Upper lobe of left lung (tissue), 6 donors: Measurements from ENCODE around the gene BPIFB4. TPM values are rescaled to one million over a fixed set of nuclear protein-coding genes. Genes with fewer than 3 reads are reported as not detected.

Experiments
- ATAC-seq, 2 donors: fragments of 200-7000 bp; cut with Tn5 transposase; one replicate each; pipeline ENCODE4 v1.9.1; 2022; ENCODE audit warnings: mild to moderate bottlenecking in 2 of 2, moderate library complexity in 2 of 2; ENCODE audit not compliant: low FRiP score in 2 of 2
- DNase-seq, 2 donors: peaks; one replicate each; pipeline ENCODE4 v3.0.0-alpha.2; 2019 to 2020
- H3K27ac ChIP-seq, 4 donors: fragments of 200-600 bp; sonication (generic); one replicate each; pipeline ENCODE4 v1.5.1; 2016 to 2019
- H3K27me3 ChIP-seq, 4 donors: fragments of 200-600 bp; sonication (generic); one replicate each; pipeline ENCODE4 v1.5.1; 2017 to 2019
- H3K36me3 ChIP-seq, 4 donors: fragments of 200-600 bp; sonication (generic); one replicate each; pipeline ENCODE4 v1.5.1; 2016 to 2019
- H3K4me1 ChIP-seq, 4 donors: fragments of 200-600 bp; sonication (generic); one replicate each; pipeline ENCODE4 v1.5.1; 2018 to 2019
- H3K4me3 ChIP-seq, 4 donors: fragments of 200-600 bp; sonication (generic); one replicate each; pipeline ENCODE4 v1.5.1; 2017 to 2019; ENCODE audit warnings: mild to moderate bottlenecking in 2 of 4, moderate library complexity in 1 of 4
- H3K9me3 ChIP-seq, 4 donors: fragments of 200-600 bp; sonication (generic); one replicate each; pipeline ENCODE4 v1.5.1; 2018 to 2019
- EP300 ChIP-seq, 4 donors: sonication (generic); formaldehyde crosslinking; IDR thresholded peaks; one replicate each; pipeline ENCODE4 v1.5.1; 2017; ENCODE audit warnings: antibody characterized with exemption in 4 of 4, control low read depth in 2 of 4
- POLR2A ChIP-seq, 4 donors: fragments of 450-650 bp; IDR thresholded peaks; one replicate each; pipeline ENCODE4 v1.5.1; 2016 to 2017; ENCODE audit warnings: antibody characterized with exemption in 4 of 4, mild to moderate bottlenecking in 2 of 4
- POLR2AphosphoS5 ChIP-seq, 2 donors: sonication (generic); formaldehyde crosslinking; IDR thresholded peaks; one replicate each; pipeline ENCODE4 v1.5.1; 2017; ENCODE audit warnings: antibody characterized with exemption in 2 of 2
- WGBS, 2 donors: methylation state at CpG; one replicate each; pipeline ENCODE4 v1.1.5; 2017 to 2018; 5-methylcytosine and 5-hydroxymethylcytosine counted together
- total RNA-seq, 6 donors: library from RNA; depleted of rRNA in 4 of 6; stranded (reverse); fragments of >200 nt in 4 of 6; gene quantifications; one replicate each; pipeline versions ENCODE4 v1.1.0 to v1.2.1, GENCODE V29; 2016 to 2021
- TF ChIP-seq, protein P1 (sequence below), 6 experiments: fragments of 450-650 bp in 4 of 6; fragments of 200-600 bp in 2 of 6; sonication (generic) in 2 of 6; IDR thresholded peaks; one replicate each; pipeline ENCODE4 v1.5.1; 2016 to 2019; ENCODE audit warnings: antibody characterized with exemption in 6 of 6
- donor health status: DM: no; HTN: no; CAD: no; lungs with moderate emphysema.
- donor health status: DM: no; HTN: yes; CAD: no; lungs with severe emphysema.

The BPIFB4 gene
- total RNA-seq, 6 donors from 2014 or later, result not detected

DNA sequence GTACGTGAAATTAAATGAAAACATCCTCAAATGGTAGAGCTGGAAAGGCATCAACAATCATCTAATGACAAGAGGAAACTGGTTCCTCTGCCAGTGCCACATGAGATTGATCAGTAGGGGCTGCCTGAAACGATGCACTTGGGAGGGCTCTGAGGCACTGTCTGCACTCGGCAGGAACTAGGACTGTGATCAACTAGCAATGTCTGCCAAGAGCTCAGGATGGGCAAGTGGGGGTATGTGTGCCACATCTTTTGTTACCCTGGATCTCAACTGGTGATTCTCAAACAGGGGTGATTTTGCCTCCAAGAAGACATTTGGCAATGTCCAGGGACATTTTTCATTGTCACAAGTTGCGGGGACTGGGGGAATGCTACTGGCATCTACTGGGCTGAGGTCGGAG is 46.1 kb upstream of the BPIFB4 start:
- no peak overlapping the region for H3K27ac ChIP-seq
- 66 to 84% methylated on average over 5 of the region's 5 CpGs for WGBS, 2 donors
- no peak for ATAC-seq

GRCh38 chr20:33034115-33034514 is 45.3 kb upstream of the BPIFB4 start:
- no peak for TF ChIP-seq EP300 (IDR thresholded peaks at IDR 0.05)
- no peak for TF ChIP-seq POLR2AphosphoS5 (IDR thresholded peaks at IDR 0.05)
- TF ChIP-seq POLR2A (IDR thresholded peaks at IDR 0.05), result no peak
- TF ChIP-seq, protein P1, sequence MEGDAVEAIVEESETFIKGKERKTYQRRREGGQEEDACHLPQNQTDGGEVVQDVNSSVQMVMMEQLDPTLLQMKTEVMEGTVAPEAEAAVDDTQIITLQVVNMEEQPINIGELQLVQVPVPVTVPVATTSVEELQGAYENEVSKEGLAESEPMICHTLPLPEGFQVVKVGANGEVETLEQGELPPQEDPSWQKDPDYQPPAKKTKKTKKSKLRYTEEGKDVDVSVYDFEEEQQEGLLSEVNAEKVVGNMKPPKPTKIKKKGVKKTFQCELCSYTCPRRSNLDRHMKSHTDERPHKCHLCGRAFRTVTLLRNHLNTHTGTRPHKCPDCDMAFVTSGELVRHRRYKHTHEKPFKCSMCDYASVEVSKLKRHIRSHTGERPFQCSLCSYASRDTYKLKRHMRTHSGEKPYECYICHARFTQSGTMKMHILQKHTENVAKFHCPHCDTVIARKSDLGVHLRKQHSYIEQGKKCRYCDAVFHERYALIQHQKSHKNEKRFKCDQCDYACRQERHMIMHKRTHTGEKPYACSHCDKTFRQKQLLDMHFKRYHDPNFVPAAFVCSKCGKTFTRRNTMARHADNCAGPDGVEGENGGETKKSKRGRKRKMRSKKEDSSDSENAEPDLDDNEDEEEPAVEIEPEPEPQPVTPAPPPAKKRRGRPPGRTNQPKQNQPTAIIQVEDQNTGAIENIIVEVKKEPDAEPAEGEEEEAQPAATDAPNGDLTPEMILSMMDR (IDR thresholded peaks at IDR 0.05), result no peak
- no peaks in the 10 kb centered on the region for H3K4me1 ChIP-seq
- 77 to 88% methylated on average over 5 of the region's 5 CpGs for WGBS, 2 donors
- DNase-seq, result no peak
- no peaks in the 10 kb centered on the region for H3K27me3 ChIP-seq
- no peaks in the 10 kb centered on the region for H3K9me3 ChIP-seq
- no peak overlapping the region for H3K4me3 ChIP-seq
- no peaks in the 10 kb centered on the region for H3K36me3 ChIP-seq
- ATAC-seq, result no peak
- H3K27ac ChIP-seq, result no peak overlapping the region

More for the DNA sequence above, 46.1 kb upstream of the BPIFB4 start:
- DNase-seq, result no peak
- no peak overlapping the region for H3K4me3 ChIP-seq
- H3K27me3 ChIP-seq, result no peaks in the 10 kb centered on the region
- no peaks in the 10 kb centered on the region for H3K9me3 ChIP-seq
- no peaks in the 10 kb centered on the region for H3K4me1 ChIP-seq
- no peaks in the 10 kb centered on the region for H3K36me3 ChIP-seq
- TF ChIP-seq, protein P1 (IDR thresholded peaks at IDR 0.05), result no peak
- TF ChIP-seq POLR2AphosphoS5 (IDR thresholded peaks at IDR 0.05) (no peak), POLR2A (IDR thresholded peaks at IDR 0.05) (no peak), EP300 (IDR thresholded peaks at IDR 0.05) (no peak)

DNA sequence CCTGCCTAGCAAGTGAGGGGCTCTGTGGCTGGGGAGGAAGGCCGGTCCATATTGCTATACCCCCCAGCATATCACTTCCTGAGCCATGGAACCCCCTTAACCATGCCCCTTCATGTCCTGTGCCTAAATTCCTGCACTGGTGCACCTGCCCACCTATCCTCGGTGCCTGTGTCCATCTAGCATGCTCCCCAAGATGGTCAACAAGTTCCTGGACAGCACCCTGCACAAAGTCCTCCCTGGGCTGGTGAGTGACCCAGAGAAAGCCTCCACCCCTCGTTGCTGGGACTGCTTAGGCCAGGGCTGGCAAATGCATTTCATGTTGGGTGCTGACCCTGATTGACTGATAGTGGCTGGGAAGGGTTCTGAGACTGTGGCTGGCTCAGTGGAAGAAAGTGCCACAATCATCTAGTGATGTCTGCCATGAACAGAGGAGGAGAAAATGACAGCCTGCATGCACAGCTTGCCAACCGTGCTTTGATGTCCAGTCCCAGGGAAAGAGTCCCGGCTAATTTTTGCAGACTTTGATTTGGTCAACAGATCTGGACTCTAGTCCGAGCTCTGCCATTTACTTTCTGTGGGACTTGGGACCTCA is 44.4 kb upstream of the BPIFB4 start:
- H3K27ac ChIP-seq, result no peak overlapping the region
- DNase-seq (no peak), ATAC-seq (no peak)
- WGBS, 2 donors, result 76 to 90% methylated on average over 3 to 6 of the region's 6 CpGs
- H3K36me3 ChIP-seq, result no peaks in the 10 kb centered on the region
- TF ChIP-seq, protein P1 (IDR thresholded peaks at IDR 0.05), result no peak
- TF ChIP-seq POLR2A (IDR thresholded peaks at IDR 0.05) (no peak), EP300 (IDR thresholded peaks at IDR 0.05) (no peak), POLR2AphosphoS5 (IDR thresholded peaks at IDR 0.05) (no peak)
- no peaks in the 10 kb centered on the region for H3K9me3 ChIP-seq
- no peaks in the 10 kb centered on the region for H3K4me1 ChIP-seq
- H3K27me3 ChIP-seq, result no peaks in the 10 kb centered on the region
- H3K4me3 ChIP-seq, result no peak overlapping the region

DNA sequence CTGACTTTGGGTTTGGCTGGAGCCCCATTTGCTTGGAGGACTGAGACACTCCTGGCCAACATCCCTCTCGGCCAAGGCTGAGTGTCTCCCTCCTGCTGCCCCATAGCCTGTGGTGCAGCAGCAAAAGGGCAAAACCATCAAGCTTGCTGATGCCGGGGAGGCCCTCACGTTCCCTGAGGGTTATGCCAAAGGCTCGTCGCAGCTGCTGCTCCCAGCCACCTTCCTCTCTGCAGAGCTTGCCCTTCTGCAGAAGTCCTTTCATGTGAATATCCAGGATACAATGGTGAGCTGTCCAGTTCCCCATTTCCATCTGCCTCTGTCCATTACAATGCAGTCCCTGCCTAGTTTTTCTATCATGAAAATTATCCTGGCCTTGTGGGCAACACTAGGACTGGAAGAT is 42.0 kb upstream of the BPIFB4 start:
- no peaks in the 10 kb centered on the region for H3K27me3 ChIP-seq
- no peaks in the 10 kb centered on the region for H3K4me1 ChIP-seq
- no peak overlapping the region for H3K4me3 ChIP-seq
- no peak for DNase-seq
- no peak overlapping the region for H3K27ac ChIP-seq
- H3K9me3 ChIP-seq, result no peaks in the 10 kb centered on the region
- WGBS, 2 donors, result 58 to 67% methylated on average over 4 to 5 of the region's 5 CpGs
- no peak for ATAC-seq
- TF ChIP-seq, protein P1 (IDR thresholded peaks at IDR 0.05), result no peak
- TF ChIP-seq EP300 (IDR thresholded peaks at IDR 0.05), result no peak
- no peak for TF ChIP-seq POLR2AphosphoS5 (IDR thresholded peaks at IDR 0.05)
- H3K36me3 ChIP-seq, result no peaks in the 10 kb centered on the region

GRCh38 chr20:33038243-33038642 is 41.2 kb upstream of the BPIFB4 start:
- TF ChIP-seq EP300 (IDR thresholded peaks at IDR 0.05) (no peak), POLR2A (IDR thresholded peaks at IDR 0.05) (no peak), POLR2AphosphoS5 (IDR thresholded peaks at IDR 0.05) (no peak)
- TF ChIP-seq, protein P1 (IDR thresholded peaks at IDR 0.05), result no peak
- Histone ChIP-seq H3K4me3 (no peak overlapping the region), H3K27me3 (no peaks in the 10 kb centered on the region), H3K36me3 (no peaks in the 10 kb centered on the region), H3K4me1 (no peaks in the 10 kb centered on the region), H3K9me3 (no peaks in the 10 kb centered on the region), H3K27ac (no peak overlapping the region)
- no peak for DNase-seq
- no peak for ATAC-seq
- WGBS, 2 donors, result 90 to 96% methylated on average over 4 of the region's 4 CpGs
